Small intestine (tissue), 4 donors: ENCODE measurements around the gene DHFR. TPM values are rescaled to one million over a fixed set of nuclear protein-coding genes. Genes with fewer than 3 reads are reported as not detected.

Source experiments
- polyA plus RNA-seq, 4 donors: library from polyadenylated mRNA; stranded (reverse) in 3 of 4; unstranded in 1 of 4; fragments of 200-250 nt in 3 of 4; fragments of 120-200 nt in 1 of 4; gene quantifications; one replicate each; pipeline versions ENCODE4 v1.2.1 to v1.2.3, GENCODE V29; 2013
- donor health status: healthy with polysubstance abuse.
- donor health status: Bipolar disorder and iron deficiency.
- donor health status: healthy.

Gene DHFR
- polyA plus RNA-seq, 4 donors = 13.5 to 55.3 (median 33.1) TPM

Other genes starting within 250 kb of the DHFR start
- 10 to 100 TPM in 1 of 4 donors, 1 to 10 TPM in 3; 6.2 to 33.5 (median 7.4) TPM for gene ZFYVE16, start 246.9 kb downstream of the DHFR start, polyA plus RNA-seq
- 1 to 10 TPM in 2 of 4 donors, under 1 TPM in 1, not detected in 1; 0.73 to 1.4 (median 1.1) TPM for gene FAM151B, start 166.9 kb downstream of the DHFR start, polyA plus RNA-seq
- not detected for gene ANKRD34B, start 84.7 kb downstream of the DHFR start, polyA plus RNA-seq
- gene MSH3, start 331 bp downstream of the DHFR start, polyA plus RNA-seq = 10 to 100 TPM in 1 of 4 donors, 1 to 10 TPM in 3; 3.5 to 15.6 (median 4.8) TPM